HG02678 (cell line): ENCODE data around the gene NAA10.

Source experiments
- ATAC-seq: cut with Tn5 transposase; IDR thresholded peaks from one replicate; pipeline ENCODE4 v1.9.1; 2021; ENCODE audit warnings: mild to moderate bottlenecking, moderate library complexity; ENCODE audit not compliant: unreplicated experiment

The NAA10 gene

DNA sequence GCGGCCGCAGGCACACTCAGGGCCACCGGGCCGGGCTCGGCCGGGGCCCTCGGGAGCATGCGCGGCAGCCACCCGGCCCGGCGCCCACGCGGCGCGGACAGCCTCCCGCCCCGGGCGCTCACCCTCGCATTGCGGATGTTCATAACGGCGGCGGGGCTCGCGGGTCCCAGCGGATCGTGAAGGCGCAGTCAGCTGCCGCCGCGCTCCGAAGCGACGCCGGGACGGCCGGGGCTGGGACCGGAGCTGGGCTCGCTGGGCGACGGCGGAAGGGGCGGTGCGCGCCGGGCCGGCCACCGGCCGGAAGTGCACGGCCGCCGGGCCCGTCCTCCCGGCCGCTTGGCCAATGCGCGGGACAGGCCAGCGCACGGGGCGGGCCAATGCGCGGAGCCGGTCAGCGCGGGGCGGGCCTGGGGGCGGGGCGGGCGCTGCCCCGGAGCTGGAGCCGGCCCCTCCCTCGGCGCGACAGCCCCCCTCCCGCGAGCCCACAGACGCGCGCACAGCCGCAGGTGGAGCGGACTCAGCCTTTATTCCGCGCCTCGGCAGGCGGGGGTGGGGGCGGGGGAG is at the start of gene NAA10:
Gene NAA10 (minus strand): TSS at position 276 of the 564 bp plus-strand sequence. CDS start 133 bp downstream, at position 143.
- peak; percentile 94 for ATAC-seq

DNA sequence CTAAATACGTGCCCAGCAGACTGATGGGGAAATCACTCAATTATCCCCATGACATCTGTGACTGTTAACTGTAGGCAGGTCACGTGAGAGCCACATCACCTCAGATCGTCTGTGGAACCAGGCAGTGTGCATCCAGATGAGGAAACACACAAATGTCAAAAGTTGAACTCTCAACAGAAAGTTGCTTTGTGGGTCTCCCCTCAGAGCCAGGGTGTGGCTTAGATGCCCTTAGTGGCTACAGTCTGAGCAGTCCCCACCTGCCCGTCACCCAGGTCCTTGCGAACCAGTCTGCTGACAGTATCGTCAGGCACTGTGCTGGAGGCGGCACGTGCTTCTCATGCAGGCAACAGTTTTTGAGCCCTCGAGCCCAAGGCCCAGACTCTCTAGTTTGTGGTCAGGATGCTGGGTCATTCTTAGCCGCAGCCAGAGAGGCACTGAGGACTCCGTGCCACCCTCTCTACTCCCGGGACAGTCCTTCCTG is 48.5 kb upstream of the NAA10 start:
- ATAC-seq, result no peak

DNA sequence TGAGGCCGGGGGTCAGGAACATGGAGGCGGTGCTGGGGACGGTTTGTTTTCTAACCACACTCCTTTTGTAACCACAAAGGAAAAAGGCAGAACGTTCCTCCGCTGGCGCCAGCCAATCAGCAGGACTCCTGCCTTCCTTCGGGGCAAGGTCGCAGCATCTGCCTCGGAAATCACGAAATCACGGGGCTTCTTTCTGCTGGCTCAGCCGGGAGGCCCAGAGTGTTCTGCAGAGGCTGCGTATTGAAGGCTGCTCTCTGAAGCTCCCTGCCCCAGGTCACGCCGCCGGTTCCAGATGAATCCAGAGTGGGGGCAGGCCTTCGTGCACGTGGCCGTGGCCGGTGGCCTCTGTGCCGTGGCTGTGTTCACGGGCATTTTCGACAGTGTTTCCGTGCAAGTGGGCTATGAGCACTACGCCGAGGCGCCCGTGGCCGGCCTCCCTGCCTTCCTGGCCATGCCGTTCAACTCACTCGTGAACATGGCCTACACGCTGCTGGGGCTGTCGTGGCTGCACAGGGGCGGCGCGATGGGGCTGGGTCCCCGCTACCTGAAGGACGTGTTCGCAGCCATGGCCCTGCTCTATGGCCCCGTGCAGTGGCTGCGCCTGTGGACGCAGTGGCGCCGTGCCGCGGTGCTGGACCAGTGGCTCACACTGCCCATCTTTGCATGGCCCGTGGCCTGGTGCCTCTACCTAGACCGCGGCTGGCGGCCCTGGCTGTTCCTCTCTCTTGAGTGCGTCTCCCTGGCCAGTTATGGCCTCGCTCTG is 47.1 kb upstream of the NAA10 start:
- no peak for ATAC-seq

DNA sequence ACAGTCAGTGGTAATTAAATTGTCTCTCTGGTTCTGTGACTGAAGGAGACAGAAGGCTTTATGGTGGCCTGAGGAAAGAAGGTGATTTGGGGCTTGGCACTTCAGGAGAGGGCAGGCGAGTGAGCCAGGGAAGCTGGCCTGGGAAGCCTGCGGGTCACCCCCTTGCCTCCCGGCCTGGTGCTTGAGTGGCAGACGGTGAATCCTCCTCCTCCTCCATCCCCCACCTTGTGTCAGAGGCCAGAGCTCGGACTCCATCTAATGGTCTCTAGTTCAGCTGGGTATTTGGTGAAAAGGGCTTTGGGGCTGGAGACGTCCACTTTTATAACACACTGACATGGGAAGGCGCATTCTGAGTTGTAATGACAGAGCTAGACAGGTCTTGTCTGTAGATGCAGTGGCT is 46.4 kb upstream of the NAA10 start:
- ATAC-seq, result no peak

DNA sequence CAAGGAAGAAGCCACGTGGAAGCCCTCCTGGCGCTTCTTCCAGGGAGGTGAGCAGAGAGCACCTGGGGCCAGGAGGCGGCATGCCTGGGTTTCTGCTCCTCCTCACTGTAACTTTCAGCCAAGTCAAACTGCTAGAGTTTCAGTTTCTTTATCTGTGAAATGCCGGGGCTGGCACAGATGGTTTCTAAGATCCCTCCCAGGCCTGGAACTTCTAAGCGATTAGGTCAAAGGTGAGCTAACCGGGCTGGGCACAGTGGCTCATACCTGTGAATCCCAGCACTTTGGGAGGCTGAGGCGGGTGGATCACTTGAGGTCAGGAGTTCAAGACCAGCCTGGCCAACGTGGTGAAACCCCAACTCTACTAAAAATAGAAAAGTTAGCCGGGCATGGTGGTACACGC is 45.6 kb upstream of the NAA10 start:
- ATAC-seq, result peak; percentile 39

DNA sequence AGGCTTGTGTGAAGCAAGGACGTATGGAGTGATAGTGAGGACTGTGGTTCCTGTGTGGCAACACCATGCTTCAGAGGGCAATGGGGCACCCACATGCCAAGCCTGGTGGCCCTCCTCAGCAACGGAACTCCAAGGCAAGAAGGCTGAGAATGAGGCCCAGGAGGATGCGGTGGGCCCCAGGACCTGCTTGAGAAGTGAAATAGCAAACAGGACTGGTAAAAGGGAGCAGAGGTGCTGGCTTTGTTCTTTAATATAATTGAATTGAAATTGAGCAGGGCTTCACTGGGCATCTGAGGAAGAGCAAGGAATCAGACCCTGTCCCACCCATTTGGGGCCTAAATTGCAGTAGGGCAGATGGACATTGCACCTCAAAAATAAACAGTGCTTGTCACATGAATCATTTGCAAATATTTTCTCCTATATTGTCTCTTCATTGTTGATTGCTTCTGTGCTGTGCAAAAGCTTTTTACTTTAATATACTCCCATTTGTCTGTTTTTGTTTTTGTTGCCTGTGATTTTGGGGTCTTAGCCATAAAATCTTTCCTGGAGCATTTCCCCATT is 40.0 kb upstream of the NAA10 start:
- no peak for ATAC-seq

DNA sequence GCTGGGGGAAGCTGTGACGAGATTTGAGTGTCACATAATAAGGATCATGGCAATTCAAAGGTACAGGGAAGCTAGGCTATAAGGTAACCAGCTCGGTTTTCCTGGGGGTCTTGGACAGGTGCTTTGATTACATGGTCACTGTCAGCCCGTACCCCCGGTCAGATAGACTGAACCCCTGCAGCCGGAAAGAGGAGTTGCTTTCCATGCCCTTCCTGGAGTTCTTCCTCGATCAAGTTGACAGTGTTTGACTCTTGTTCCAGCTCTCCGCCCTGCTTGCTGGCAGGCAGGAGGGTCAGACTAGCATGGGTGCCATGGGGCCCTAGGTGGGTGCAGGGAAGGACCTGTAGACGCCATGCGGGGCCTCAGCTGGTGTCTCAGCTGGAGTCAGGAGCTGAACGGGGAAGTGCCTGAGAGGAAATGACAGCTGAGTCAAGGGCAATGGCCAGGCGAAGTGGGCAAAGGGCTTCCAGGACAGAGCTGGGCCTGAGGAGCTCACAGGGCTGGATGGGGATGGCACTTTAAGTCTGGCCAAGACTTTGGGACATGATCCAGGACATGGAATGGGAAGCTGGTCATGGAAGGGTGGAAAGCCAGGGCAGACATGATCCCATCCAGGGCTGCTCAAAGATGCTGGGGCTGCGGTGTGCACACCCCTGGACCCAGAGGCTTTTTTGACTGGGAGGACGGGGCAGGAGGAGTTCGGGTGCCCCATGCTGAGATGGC is 39.3 kb upstream of the NAA10 start:
- ATAC-seq, result no peak

DNA sequence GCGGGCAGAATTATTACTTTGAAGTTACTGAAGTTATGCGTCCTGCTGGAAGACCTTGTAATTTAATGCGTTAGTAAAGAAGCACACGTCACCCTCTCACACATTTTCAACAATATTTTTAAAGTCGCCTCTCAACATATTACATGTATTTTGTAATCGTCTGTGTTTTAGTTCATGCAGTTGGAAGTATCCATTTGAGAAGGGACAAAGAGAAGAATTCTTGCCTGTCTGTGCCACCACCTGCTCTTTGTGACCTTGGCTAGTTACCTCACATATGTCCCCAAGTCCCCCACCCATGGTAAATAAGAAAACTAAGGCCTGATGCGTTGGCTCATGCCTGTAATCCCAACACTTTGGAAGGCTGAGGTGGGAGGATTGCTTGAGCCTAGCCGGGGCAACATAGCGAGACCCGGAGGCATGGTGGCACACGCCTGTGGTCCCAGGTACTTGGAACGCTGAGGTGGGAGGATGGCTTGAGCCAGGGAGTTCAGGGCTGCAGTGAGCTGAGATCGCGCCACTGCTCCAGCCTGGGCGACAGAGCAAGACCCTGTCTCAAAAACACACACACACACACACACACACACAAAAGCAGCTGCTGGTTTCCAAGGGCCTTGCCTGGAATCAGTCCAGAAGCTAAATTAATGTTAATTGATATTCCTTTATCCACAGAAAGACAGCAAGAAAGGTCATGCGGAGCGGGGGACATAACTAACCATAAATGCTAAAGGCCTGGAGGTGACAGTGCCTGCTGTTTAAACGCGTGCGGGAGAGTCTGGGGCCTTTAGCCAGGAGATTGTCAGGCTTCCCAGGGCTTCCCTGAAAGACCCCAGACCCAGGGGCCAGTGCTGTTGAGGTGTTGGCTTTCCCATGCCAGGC is 38.5 kb upstream of the NAA10 start:
- no peak for ATAC-seq

DNA sequence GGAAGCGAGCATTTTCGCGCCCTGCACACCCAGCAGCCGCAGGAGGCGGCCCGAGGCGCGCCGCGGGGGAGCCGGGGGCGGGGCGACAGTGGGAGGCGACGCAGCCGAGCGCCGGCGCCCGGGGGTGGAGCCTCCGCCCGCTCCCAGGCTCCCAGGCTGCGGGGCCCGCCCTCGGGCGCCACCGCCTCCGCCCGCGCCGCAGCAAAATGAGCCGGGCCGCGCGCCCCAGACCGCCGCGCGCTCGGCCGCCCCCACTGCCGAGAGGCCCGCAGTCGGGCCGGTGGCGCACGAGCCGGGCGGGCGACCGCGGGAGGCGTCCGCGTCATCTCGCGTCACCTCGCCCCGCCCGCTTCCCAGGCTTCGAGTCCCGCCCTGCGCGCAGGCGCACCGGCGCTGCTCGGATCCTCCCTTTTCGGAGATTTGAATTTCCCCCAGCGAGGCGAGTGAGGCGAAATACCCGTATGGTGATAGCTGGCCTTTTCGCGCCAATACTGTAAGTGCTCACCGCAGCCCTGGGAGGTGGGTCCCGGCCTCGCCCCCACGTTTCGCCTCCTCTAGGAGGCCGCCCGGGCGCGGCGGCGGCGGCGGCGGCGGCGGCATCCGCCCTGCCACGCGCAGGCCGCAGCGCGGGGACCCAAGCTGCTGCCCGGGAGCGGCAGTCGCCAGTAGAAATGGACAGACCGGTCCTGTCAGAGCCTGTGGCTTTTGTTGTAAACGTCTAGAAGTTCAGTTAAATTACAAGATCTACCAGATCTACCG is 37.7 kb upstream of the NAA10 start, which contains the start of gene TMEM187:
Gene TMEM187 (plus strand): TSS at position 387 of the 759 bp plus-strand sequence. CDS start 9,309 bp downstream, outside the sequence.
- ATAC-seq, result peak; percentile 54

DNA sequence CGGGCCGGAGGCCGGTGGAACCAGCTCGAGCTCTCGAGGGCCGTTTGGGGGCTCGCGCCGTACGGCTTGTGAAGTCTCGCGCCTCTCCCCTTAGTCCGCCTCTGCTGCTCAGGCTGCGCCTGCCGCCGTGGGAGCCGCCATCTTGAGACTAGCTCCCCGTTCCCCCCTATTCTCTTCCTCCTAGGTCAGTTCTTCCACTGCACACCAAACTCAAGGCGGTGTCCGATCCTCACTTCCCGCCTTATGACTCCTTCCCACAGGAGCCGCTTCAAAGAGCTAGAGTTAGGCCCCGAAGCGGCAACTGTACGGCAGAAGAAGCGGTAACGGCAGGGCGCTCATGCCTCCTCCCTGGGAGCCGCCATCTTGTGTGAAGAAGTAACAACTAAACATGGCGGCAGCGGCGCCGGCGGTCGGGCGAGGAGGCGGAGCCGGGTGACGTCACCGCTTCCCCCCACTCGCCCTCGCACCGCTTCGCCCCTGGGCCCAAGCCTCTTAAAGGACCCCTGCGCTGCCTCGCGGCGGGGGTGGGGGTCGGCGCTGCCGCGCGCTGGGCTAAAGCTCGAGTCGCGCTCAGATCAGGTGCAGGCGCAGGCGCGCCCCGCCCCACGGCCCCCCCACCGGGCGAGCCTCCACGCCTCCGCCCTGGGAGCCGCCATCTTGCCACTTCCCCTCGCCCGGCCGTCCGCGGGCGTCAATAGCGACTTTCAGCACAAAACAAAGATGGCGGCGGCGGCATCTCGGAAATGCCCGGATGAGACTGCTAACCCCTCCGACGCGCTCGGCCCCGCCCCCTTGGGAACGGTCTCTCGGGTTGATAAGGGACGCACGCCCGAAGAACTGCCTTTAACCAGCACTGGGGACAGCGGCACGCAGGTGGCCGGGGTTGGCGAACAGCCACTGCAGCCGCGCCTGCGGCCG is 36.9 kb upstream of the NAA10 start, which contains the start of gene HCFC1:
Gene HCFC1 (minus strand): TSS at position 369 of the 918 bp plus-strand sequence. CDS start 978 bp downstream, outside the sequence.
- ATAC-seq, result peak; percentile 40

DNA sequence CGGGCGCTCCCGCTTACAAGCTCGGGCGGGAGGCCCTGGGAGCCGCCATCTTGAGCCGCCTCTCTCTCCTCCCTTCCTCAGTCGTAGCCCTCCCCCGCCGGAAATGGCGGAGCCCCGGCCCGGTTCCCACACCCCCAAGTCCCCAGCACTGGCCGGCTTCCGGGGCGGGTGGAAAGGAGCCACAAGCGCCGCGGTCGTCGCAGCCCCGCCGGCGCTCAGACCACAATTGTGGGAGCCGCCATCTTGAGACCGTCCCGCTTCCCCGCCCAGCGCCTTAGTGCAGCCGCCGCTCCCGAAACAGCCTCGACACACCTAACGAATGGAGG is 36.2 kb upstream of the NAA10 start:
- peak; percentile 37 for ATAC-seq

DNA sequence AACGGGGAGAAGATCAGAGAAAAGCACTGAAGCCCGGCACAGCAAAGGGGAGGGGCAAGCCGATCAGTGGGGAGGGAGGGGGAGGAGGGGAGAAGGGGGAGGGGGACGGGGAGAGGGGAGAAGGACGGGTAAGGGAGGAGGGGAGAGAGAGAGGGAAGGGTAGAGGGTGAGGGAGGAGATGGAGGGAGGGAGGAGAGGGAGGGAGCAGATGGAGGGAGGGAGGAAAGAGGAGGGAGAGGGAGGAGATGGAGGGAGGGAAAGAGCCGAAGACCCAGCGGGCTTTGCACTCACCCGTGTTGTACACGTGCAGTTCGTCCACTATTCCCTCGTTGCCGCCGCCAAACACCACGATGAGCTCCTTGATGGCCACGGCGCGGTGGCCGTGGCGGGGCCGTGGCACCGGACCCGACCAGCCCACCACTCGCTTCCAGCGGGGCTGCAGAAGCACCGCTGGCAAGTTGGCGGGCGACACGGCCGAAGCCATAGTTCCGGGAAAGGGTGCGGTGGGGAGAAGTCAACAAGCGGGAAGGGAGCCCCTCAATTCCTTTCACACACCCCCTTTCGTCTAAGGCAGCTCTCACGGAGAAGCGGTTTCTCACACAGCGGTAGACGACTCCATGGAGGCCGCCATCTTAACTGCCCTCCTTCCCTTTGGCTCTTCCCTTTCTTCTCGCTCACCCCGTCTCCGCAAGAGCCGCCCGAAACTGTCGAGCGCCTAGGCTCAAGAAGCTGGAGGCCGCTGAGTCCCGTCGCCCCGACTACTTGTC is 35.7 kb upstream of the NAA10 start:
- ATAC-seq, result peak; percentile 2

DNA sequence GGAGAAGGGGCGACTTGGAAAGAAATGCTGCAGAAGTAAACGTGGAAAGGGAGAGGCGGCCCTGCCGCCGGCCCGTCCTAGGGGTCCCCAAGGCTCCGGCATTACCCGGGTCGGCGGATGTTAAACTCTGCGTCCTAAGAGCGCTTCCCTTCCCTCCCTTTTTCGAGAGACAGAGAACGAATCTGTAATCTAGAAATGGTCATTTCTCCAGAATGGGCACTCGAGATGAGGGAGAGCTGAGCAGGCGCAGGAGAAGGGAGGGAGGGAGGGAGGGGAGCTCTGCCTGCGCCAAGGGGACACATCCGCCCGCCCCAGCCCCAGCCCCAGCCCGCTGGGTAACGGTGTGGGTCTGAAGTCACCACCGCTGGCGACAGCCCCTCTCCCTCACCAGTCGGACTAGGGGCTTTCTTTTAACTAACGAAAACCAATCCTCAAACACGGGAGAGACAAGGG is 35.1 kb upstream of the NAA10 start:
- ATAC-seq, result no peak

DNA sequence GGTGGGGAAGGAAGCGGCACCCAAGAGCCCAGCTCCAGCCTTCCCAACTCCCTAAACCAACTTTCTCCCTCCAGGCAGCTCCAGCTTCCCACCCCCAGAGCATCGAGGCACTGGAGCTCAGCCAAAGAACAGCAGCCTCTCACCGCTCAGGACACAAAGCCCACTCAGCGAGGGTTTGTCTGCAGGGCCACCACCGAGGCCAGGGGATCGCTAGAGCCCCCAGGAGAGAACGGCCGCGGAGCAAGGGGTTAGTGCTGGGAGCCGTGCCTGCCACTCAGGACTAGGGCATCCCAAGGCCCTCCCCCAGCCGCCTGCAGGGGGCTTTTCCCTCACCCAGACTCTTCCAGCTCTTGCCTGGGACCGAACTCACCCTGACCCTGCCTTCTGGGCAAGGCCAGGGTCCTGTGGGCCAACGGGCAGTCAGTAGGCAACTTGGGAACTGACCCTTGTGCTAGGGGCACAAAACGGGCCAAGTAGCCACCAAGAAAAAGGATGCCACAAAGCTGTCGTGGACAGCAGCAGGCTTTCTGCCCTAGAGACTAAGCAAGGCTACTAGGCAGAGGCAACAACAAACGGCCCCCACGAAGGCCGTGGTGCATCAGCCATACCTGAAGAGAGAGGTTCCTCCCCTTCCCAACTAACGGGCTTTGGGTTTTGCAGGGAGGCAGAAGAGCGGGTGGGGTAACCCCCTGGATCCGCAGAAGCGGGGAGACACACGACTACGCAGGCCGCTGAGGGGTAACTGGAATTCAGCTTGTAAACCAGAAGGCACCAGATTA is 34.5 kb upstream of the NAA10 start:
- ATAC-seq, result no peak

DNA sequence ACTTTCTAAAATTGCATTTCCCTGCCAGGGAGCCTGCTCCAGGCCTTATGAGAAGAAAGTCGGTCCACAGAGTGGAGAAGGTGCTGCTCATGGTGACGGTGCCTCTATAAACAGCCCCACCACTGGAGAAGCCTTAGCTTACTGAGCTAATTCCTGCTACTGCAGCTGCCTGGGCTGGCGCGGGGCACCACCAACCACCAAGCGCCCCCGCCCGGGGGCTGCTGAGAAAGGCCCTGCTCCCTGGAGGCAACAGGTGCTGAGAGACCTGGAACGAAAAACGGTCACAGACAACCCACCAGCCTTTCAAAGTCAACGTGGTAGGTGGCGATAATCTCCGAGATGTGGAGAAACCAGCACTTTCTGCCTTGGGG is 33.9 kb upstream of the NAA10 start:
- ATAC-seq, result no peak

DNA sequence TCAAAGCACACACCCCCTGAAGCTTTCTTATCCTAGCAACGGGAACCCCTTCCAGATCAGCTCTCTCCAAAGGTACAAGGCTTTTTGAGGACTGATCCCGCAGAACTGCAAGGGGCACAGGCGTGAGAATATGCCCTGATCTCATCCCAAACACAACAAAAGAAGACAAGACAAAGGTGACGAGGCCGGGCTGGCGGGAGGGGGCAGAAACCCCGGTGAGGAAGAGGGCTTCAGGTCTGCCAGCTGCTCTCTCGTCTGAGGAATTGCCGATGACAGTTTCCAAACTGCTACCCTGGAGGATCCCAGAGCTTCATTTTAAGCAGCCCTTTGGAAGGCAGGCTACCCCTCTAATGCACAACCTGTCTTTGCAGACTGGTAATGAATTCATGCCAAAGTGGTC is 33.4 kb upstream of the NAA10 start:
- ATAC-seq, result no peak
